Thyroid gland (tissue), 4 donors: ENCODE results near the gene C3orf22. TPM values are rescaled to one million over a fixed set of nuclear protein-coding genes. Genes with fewer than 3 reads are reported as not detected.

ENCODE experiments used
- DNase-seq, 2 donors: peaks; one replicate each; pipeline ENCODE4 v3.0.0-alpha.2; 2019
- H3K27ac ChIP-seq, 3 donors: fragments of 200-600 bp; sonication (generic); 1 replicate in 2 of 3; 2 replicates in 1 of 3; pipeline ENCODE4 v1.5.1; 2016 to 2019; ENCODE audit warnings: mild to moderate bottlenecking in 1 of 3, moderate library complexity in 1 of 3
- H3K27me3 ChIP-seq: fragments of 200-600 bp; sonication (generic); one replicate; pipeline ENCODE4 v1.5.1; 2019
- H3K36me3 ChIP-seq, 2 donors: fragments of 200-600 bp; sonication (generic); one replicate each; pipeline ENCODE4 v1.5.1; 2016 to 2019
- H3K4me1 ChIP-seq, 2 donors: fragments of 200-600 bp; sonication (generic); one replicate each; pipeline ENCODE4 v1.5.1; 2017 to 2019
- H3K4me3 ChIP-seq, 3 donors: fragments of 200-600 bp; sonication (generic); replicated peaks in 1 of 3; 1 replicate in 2 of 3; 2 replicates in 1 of 3; pipeline ENCODE4 v1.5.1; 2016; ENCODE audit warnings: mild to moderate bottlenecking in 1 of 3
- H3K9me3 ChIP-seq: fragments of 200-600 bp; sonication (generic); one replicate; pipeline ENCODE4 v1.5.1; 2017
- CTCF ChIP-seq, 6 experiments: fragments of 200-600 bp in 3 of 6; fragments of 450-650 bp in 3 of 6; sonication (generic) in 3 of 6; IDR thresholded peaks; one replicate each; pipeline ENCODE4 v1.5.1; 2016 to 2019; ENCODE audit warnings: antibody characterized with exemption in 6 of 6, mild to moderate bottlenecking in 2 of 6, inconsistent platforms in 1 of 6, moderate library complexity in 1 of 6
- POLR2A ChIP-seq, 2 donors: fragments of 450-650 bp; IDR thresholded peaks; one replicate each; pipeline ENCODE4 v1.6.1; 2017; ENCODE audit warnings: antibody characterized with exemption in 2 of 2, mild to moderate bottlenecking in 2 of 2, moderate library complexity in 1 of 2
- WGBS, 2 donors: methylation state at CpG; one replicate each; pipeline ENCODE4 v1.1.5; 2017; 5-methylcytosine and 5-hydroxymethylcytosine counted together
- intact Hi-C: fragments of 100-400 bp; cut with DNase I; formaldehyde crosslinking; loops from one replicate; pipeline ENCODE4 v1.15.1; 2023
- total RNA-seq, 4 donors: library from RNA; depleted of rRNA; stranded (reverse); fragments of >200 nt; gene quantifications; one replicate each; pipeline ENCODE4 v1.2.3, GENCODE V29; 2016

C3orf22 gene
- total RNA-seq, 4 donors from 2014 or later = not detected

- Histone ChIP-seq H3K27ac (no peak overlapping the region), H3K27me3 (no peaks in the 10 kb centered on the region), H3K36me3 (no peaks in the 10 kb centered on the region), H3K4me3 (no peak overlapping the region), H3K4me1 (peaks cover 0 to 8% of the 10 kb centered on the region in 2 donors), H3K9me3 (no peaks in the 10 kb centered on the region)
- no peak for DNase-seq
- WGBS, 2 donors = 86% methylated on average over 9 to 10 of the region's 12 CpGs
- no peak for TF ChIP-seq CTCF (IDR thresholded peaks at IDR 0.05)
- TF ChIP-seq POLR2A (IDR thresholded peaks at IDR 0.05) = no peak
- intact Hi-C loops = loop anchor here (5.0 kb wide), 1 partner anchor 932 kb away; no protein-coding TSS in a partner anchor
Measured at GRCh38 chr3:126525091-126525852, 33.5 kb downstream of the C3orf22 start.

- Histone ChIP-seq H3K27ac (no peak overlapping the region), H3K9me3 (no peaks in the 10 kb centered on the region), H3K4me3 (peak overlapping the region in 1 of 3 donors; percentile 14), H3K27me3 (no peaks in the 10 kb centered on the region), H3K36me3 (no peaks in the 10 kb centered on the region), H3K4me1 (peaks cover 0 to 8% of the 10 kb centered on the region in 2 donors)
- whole genome bisulfite sequencing, 2 donors = 25 to 36% methylated on average over 10 to 12 of the region's 31 CpGs
- intact Hi-C loops = loop anchor here (5.0 kb wide), 1 partner anchor 1023 kb away; no protein-coding TSS in a partner anchor
- no peak for DNase-seq
- TF ChIP-seq POLR2A (IDR thresholded peaks at IDR 0.05) (no peak), CTCF (IDR thresholded peaks at IDR 0.05) (no peak)
Measured at GRCh38 chr3:126524429-126524988, 34.2 kb downstream of the C3orf22 start.

- peak; percentile 32 to 42 for DNase-seq
Measured at GRCh38 chr3:126523745-126524428, 34.8 kb downstream of the C3orf22 start, which contains the start of gene CHST13. Gene CHST13, plus strand, starts transcription at chr3:126524155. Its CDS starts 178 bp downstream, at chr3:126524333.

DNA sequence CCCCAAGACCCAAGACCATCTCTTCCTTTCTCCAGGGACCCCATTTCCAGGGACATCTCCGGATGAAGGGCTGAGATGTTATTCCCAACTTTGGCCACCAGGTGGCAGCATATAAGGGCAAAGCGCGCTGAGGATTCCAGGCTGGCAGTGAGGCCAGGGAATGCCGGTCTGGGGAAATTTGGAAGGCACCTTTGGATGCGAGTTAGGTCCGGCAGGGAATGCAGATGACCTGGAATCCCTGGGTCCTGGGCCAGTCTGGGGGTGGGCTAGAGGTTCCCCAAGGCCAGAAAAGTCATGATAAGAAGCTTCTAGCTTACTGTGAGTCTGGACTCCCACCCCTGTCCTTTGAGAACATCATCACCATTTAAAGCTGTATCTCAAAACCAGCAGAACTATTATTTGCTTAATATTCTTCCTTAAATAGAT lies 36.4 kb downstream of the C3orf22 start:
- intact Hi-C loops = loop anchor here (5.0 kb wide), 1 partner anchor 1025 kb away; no protein-coding TSS in a partner anchor
- WGBS, 2 donors = 0 to 7% methylated on average over 3 to 6 of the region's 6 CpGs
- peak; percentile 53 to 57 for DNase-seq
- Histone ChIP-seq H3K36me3 (no peaks in the 10 kb centered on the region), H3K4me1 (peaks cover 0 to 8% of the 10 kb centered on the region in 2 donors), H3K27ac (no peak overlapping the region), H3K27me3 (no peaks in the 10 kb centered on the region), H3K4me3 (no peak overlapping the region), H3K9me3 (no peaks in the 10 kb centered on the region)
- TF ChIP-seq POLR2A (IDR thresholded peaks at IDR 0.05) (no peak), CTCF (IDR thresholded peaks at IDR 0.05) (peak; percentile 70 to 98 (median 83))

More at GRCh38 chr3:126523745-126524428, 34.8 kb downstream of the C3orf22 start, which contains the start of gene CHST13:
- H3K4me1 ChIP-seq = peaks cover 0 to 8% of the 10 kb centered on the region in 2 donors
- H3K36me3 ChIP-seq = no peaks in the 10 kb centered on the region
- TF ChIP-seq POLR2A (IDR thresholded peaks at IDR 0.05) (no peak), CTCF (IDR thresholded peaks at IDR 0.05) (no peak)
- H3K27me3 ChIP-seq = no peaks in the 10 kb centered on the region
- H3K27ac ChIP-seq = no peak within 1 kb of the TSS
- no peaks in the 10 kb centered on the region for H3K9me3 ChIP-seq
- 7 to 45% methylated on average over 8 to 11 of the region's 56 CpGs for WGBS, 2 donors
- intact Hi-C loops = loop anchor here (5.0 kb wide), 1 partner anchor 1023 kb away; no protein-coding TSS in a partner anchor
- peak within 1 kb of the TSS in 1 of 3 donors; percentile 14 for H3K4me3 ChIP-seq
